ENCODE data around the gene SLC66A1. TPM values are rescaled to one million over a fixed set of nuclear protein-coding genes. Genes with fewer than 3 reads are reported as not detected.

The SLC66A1 gene
- total RNA-seq, 2 experiments from 2014 or later, result 3.6 TPM

GRCh38 chr1:19374083-19374801, 62.1 kb downstream of the SLC66A1 start:
- intact Hi-C loops (cut with micrococcal nuclease), result no loop called here
- no peak for TF ChIP-seq CTCF (IDR thresholded peaks at IDR 0.05)
- Mint-ChIP-seq H3K27ac (peak overlapping the region; percentile 55), H3K4me1 (ENCODE audit: low read depth) (peaks cover 36% of the 10 kb centered on the region), H3K27me3 (no peaks in the 10 kb centered on the region), H3K9me3 (no peaks in the 10 kb centered on the region), H3K4me3 (no peak overlapping the region), H3K36me3 (ENCODE audit: low read depth) (peaks cover 27% of the 10 kb centered on the region)
- DNase-seq, result no peak
- ChIA-PET POLR2A (interaction anchor here (1.2 kb wide), 1 partner anchor 63 kb away, joined by 3 read pairs; no protein-coding TSS in a partner anchor), CTCF (interaction anchor here (0.9 to 2.0 kb wide), 5 partner anchors 17 to 280 kb away, joined by 3 to 6 read pairs (median 4); no protein-coding TSS in a partner anchor)
- ATAC-seq, result no peak

- no peak for TF ChIP-seq CTCF (IDR thresholded peaks at IDR 0.05)
- DNase-seq (no peak), ATAC-seq (no peak)
- intact Hi-C loops (cut with micrococcal nuclease), result no loop called here
- Mint-ChIP-seq H3K27ac (no peak overlapping the region), H3K4me3 (no peak overlapping the region), H3K27me3 (no peaks in the 10 kb centered on the region), H3K9me3 (no peaks in the 10 kb centered on the region), H3K36me3 (ENCODE audit: low read depth) (peaks cover 33% of the 10 kb centered on the region), H3K4me1 (ENCODE audit: low read depth) (peaks cover 39% of the 10 kb centered on the region)
- POLR2A ChIA-PET, result interaction anchor here (1.2 kb wide), 1 partner anchor 63 kb away, joined by 3 read pairs; no protein-coding TSS in a partner anchor
- CTCF ChIA-PET, result interaction anchor here (0.9 to 2.0 kb wide), 5 partner anchors 16 to 273 kb away, joined by 3 to 6 read pairs (median 4); no protein-coding TSS in a partner anchor
Measured at GRCh38 chr1:19374926-19375325, 62.8 kb downstream of the SLC66A1 start.

- no peaks in the 10 kb centered on the region for H3K9me3 Mint-ChIP-seq
- ATAC-seq, result no peak
- H3K4me1 Mint-ChIP-seq (ENCODE audit: low read depth), result peaks cover 30% of the 10 kb centered on the region
- no peak overlapping the region for H3K4me3 Mint-ChIP-seq
- DNase-seq, result no peak
- no peaks in the 10 kb centered on the region for H3K27me3 Mint-ChIP-seq
- H3K27ac Mint-ChIP-seq, result peak overlapping the region; percentile 53
- intact Hi-C loops (cut with micrococcal nuclease), result no loop called here
- ChIA-PET CTCF (interaction anchor here (1.0 to 2.3 kb wide), 5 partner anchors 16 to 272 kb away, joined by 3 to 11 read pairs (median 5); no protein-coding TSS in a partner anchor), POLR2A (interaction anchor here (0.9 kb wide), 1 partner anchor 9 kb away, joined by 3 read pairs; no protein-coding TSS in a partner anchor)
- H3K36me3 Mint-ChIP-seq (ENCODE audit: low read depth), result peaks cover 33% of the 10 kb centered on the region
- no peak for TF ChIP-seq CTCF (IDR thresholded peaks at IDR 0.05)
Measured at GRCh38 chr1:19375631-19376400, 63.7 kb downstream of the SLC66A1 start.

DNA sequence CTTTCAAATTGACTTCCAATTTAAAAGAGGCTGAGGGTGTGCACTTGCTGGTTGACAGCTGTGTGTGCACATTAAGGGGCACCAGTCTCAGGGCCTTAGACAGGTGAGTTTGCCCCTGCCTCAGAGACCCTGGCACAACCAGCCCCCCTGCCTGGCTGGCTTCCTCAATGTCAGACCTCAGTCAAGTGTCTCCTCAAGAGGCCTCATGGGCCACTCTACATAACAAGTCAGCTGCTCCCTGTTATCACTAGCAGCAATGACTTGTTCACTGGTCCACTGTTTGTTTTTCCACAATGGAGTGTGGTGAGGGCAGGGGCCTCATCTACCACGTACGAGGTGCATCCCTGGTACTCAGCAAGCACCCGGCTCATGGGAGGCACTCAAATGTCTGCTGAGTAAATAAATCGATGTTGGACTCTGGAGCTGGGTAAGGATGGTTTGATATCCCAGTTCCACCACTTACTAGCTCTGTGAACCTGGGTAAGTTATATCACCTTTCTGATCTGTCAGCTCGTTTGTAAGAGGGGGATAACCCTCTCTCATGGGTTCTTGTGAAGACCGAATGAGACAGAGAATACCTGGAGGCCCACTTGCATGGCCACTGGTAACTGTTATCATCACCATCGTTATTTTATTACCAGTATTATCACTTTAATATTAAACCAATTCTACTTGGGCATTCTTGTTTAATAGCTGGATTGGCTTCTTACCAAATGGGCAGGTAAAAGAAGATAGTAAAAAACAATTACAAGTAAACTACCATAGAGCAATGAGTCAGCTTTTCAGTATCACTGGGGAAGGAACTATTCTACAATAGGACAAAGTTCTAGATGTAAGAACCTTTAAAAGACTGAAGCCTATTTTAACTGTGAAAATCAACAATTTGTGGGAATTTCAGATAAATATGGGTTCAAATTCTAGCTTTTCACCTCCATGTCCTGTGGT, 64.6 kb downstream of the SLC66A1 start:
- Mint-ChIP-seq H3K27me3 (no peaks in the 10 kb centered on the region), H3K4me3 (no peak overlapping the region), H3K9me3 (no peaks in the 10 kb centered on the region), H3K27ac (peak overlapping the region; percentile 49), H3K36me3 (ENCODE audit: low read depth) (peaks cover 33% of the 10 kb centered on the region), H3K4me1 (ENCODE audit: low read depth) (peaks cover 29% of the 10 kb centered on the region)
- POLR2A ChIA-PET, result interaction anchor here (0.6 to 1.0 kb wide), 3 partner anchors 9 to 125 kb away, joined by 3 read pairs; partner anchors contain the start of gene MRTO4
- no peak for DNase-seq
- no peak for TF ChIP-seq CTCF (IDR thresholded peaks at IDR 0.05)
- CTCF ChIA-PET, result interaction anchor here (0.6 to 2.3 kb wide), 5 partner anchors 14 to 206 kb away, joined by 3 to 11 read pairs (median 5); no protein-coding TSS in a partner anchor
- ATAC-seq, result no peak
- intact Hi-C loops (cut with micrococcal nuclease), result no loop called here

Data from activated CD8-positive, alpha-beta T cell treated with anti-CD3 and anti-CD28 coated beads for 36 hours (primary cell).